GM20000 (cell line): ENCODE measurements around the gene FOCAD.

Experiments used
- DNase-seq: peaks from one replicate; pipeline ENCODE4 v3.0.0; 2012; ENCODE audit warnings: low spot score
- CTCF ChIP-seq: IDR thresholded peaks from 2 replicates; pipeline ENCODE4 v1.5.1; 2012; ENCODE audit warnings: mild to moderate bottlenecking, control low read depth; ENCODE audit errors: extremely low read depth, missing control alignments

The FOCAD gene

DNA sequence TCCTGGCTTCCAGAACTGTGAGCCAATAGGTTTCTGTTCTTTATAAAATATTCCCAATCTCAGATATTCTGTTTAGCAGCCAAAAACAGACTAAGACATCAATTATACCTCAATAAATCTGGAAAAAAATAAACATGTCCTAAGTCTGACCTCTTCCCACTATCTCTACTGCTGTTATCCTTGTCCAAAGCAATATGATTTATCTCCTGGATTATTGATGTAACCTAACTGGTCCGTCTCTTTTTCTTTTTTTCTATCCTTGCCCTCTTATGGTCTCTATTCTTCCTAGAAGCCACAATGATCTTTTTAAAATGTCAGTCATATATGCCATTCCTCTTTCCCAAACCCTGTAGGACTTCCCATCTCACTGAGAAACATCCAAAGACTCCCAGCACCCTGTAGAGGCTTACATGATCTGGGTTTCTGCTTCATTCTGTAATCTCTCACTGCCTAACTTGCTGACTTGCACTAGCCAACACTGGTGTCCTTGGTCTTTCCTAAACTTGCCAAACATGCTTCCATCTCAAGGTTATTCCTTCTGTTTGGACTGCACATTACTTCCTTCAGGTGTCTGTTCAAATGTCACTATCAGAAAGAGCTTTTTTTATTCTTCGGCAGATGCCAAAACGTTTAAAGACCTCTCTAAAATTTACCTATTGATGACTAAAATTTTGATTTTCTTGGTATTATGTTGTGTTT, 13.1 kb downstream of the FOCAD start:
- TF ChIP-seq CTCF = no peak
- no peak for DNase-seq

- no peak for TF ChIP-seq CTCF
- DNase-seq = no peak
Observed at GRCh38 chr9:20698782-20699181, 14.7 kb downstream of the FOCAD start.

DNA sequence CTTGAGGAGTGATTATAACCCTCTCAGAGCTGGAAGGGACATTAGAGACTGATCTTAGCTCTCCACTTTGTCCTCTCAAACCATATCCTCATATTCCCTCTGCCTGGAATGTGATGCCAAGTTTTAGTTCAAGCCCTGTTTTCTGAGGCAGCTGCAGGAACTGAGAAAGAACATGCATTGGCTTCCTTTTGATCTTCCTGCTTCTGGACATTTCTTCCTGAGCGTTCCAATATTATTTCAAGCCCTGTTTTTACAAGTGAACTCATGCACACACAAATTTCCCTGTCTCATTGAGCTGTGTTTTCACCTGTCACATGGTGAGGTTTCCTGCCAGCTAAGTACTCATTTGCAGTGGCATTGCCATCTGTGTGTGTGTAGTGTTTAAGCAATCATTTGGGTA, 17.0 kb downstream of the FOCAD start:
- DNase-seq = no peak
- TF ChIP-seq CTCF = no peak

DNA sequence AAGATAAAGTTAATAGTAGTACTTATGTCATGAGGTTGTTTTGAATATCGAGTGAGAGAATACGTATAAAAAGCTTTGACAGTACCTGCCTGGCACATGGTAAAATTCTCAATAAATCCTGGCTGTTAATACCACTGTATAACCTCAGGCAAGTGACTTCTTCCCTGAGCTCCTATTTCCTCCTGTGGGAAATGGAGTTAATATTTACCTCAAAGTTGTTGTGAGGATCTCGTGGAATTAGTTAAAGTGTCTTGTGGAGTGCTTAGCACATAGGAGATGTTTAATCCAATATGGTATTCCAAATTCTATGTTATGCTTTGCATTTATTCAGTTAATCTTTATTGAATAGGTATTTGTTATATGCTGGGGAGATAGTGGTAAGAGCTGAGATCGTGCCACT, 18.5 kb downstream of the FOCAD start:
- DNase-seq = no peak
- TF ChIP-seq CTCF = no peak

DNA sequence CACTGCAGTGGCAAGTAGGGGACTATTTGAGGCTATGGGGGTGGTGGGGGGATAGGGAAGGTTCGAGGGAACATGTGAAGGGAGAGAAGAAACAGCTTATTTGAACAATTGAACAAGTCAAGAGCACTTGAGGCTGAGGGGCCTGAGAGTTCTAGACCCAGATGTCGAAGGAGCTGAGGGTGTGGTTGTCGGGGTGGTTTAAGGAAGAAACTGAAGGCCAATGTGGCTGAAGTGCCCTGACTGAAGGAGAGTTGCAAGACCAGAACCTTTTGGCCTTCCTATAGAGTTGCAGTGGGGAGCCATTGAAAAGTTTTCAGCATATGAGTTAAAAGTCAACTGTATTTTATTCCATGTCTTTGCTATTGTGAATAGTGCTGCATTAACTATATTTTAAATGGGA, 19.1 kb downstream of the FOCAD start:
- no peak for TF ChIP-seq CTCF
- DNase-seq = no peak

DNA sequence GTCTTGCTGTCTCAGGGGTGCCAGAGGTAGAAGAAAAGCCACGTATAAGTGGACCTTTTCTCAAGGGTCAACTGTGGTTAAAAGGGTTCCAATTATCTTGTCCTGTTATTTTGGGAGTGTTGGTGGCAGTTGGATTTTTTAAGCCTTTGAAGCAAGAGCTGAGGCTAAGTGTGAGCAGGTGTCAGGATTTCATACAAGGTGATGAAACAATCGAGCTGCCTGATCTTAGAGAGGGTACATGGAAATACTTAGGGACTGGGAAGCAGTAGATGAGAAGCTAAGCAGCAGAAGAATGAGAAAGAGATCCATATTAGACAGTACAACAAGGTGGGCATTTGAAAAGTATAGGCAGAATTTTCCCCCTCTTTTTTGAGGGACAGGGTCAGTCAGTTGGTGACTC, 23.6 kb downstream of the FOCAD start:
- TF ChIP-seq CTCF = no peak
- no peak for DNase-seq

GRCh38 chr9:20713172-20713571, 29.1 kb downstream of the FOCAD start:
- TF ChIP-seq CTCF = no peak

More at GRCh38 chr9:20713172-20713571, 29.1 kb downstream of the FOCAD start:
- no peak for DNase-seq
